PC-9 (cell line): ENCODE measurements around the gene TMEM18.
"Not testable (repeated sequence)": the region's sequence is repeated elsewhere in the genome, so short reads cannot be mapped to it uniquely, and the experiment has no call there.

ENCODE experiments used
- EZH2 ChIP-seq: fragments of 200-600 bp; sonication (generic); IDR thresholded peaks from 2 replicates; pipeline ENCODE4 v1.8.0; 2017; ENCODE audit warnings: antibody characterized with exemption, low read depth
- TF ChIP-seq, protein P1 (sequence below): fragments of 200-600 bp; sonication (generic); conservative IDR thresholded peaks from 2 replicates; pipeline ENCODE4 v1.6.1; 2017; ENCODE audit warnings: mixed run types, antibody characterized with exemption, mild to moderate bottlenecking, moderate library complexity

DNA sequence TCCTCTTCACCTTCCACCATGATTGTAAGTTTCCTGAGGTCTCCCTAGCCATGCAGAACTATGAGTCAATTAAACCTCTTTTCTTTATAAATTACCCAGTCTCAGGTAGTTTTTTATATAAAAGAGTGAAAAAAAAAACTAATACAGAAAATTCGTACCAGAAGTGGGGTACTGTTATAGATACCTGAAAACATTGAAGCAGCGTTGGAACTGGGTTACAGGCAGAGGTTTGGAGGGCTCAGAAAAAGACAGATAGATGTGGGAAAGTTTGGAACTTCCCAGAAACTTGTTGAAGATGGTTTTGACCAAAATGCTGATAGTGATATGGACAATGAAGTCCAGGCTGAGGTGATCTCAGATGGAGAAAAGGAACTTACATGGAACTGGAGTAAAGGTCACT is 7.7 kb upstream of the TMEM18 start:
- TF ChIP-seq, protein P1, sequence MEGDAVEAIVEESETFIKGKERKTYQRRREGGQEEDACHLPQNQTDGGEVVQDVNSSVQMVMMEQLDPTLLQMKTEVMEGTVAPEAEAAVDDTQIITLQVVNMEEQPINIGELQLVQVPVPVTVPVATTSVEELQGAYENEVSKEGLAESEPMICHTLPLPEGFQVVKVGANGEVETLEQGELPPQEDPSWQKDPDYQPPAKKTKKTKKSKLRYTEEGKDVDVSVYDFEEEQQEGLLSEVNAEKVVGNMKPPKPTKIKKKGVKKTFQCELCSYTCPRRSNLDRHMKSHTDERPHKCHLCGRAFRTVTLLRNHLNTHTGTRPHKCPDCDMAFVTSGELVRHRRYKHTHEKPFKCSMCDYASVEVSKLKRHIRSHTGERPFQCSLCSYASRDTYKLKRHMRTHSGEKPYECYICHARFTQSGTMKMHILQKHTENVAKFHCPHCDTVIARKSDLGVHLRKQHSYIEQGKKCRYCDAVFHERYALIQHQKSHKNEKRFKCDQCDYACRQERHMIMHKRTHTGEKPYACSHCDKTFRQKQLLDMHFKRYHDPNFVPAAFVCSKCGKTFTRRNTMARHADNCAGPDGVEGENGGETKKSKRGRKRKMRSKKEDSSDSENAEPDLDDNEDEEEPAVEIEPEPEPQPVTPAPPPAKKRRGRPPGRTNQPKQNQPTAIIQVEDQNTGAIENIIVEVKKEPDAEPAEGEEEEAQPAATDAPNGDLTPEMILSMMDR: not testable (repeated sequence)
- TF ChIP-seq EZH2: not testable (repeated sequence)
